Neural progenitor cell (in vitro differentiated cells): ENCODE data around the gene SLC24A4. TPM values are rescaled to one million over a fixed set of nuclear protein-coding genes. Genes with fewer than 3 reads are reported as not detected.
A peak's percentile ranks its signal among the peaks of the same experiment; 100 is the strongest.

Experiments used
- DNase-seq: peaks from one replicate; pipeline ENCODE4 v3.0.0-alpha.2; 2016; ENCODE audit warnings: low spot score
- H2AFZ ChIP-seq: fragments of 200-600 bp; sonication (generic); replicated peaks from 2 replicates; pipeline ENCODE4 v1.6.1; 2016; ENCODE audit warnings: antibody characterized with exemption
- H3F3A ChIP-seq: fragments of 200-600 bp; sonication (generic); 2 replicates; pipeline ENCODE4 v1.6.1; 2016; ENCODE audit warnings: antibody characterized with exemption, low read depth
- H3K27ac ChIP-seq: fragments of 200-600 bp; sonication (generic); 2 replicates; pipeline ENCODE4 v1.5.1; 2016; ENCODE audit warnings: mild to moderate bottlenecking
- H3K27me3 ChIP-seq: fragments of 200-600 bp; sonication (generic); 2 replicates; pipeline ENCODE4 v1.6.1; 2016; ENCODE audit warnings: mild to moderate bottlenecking, moderate library complexity
- H3K36me3 ChIP-seq: fragments of 200-600 bp; sonication (generic); 2 replicates; pipeline ENCODE4 v1.5.1; 2016
- H3K4me1 ChIP-seq: fragments of 200-600 bp; sonication (generic); 2 replicates; pipeline ENCODE4 v1.6.1; 2016; ENCODE audit warnings: mixed run types
- H3K4me2 ChIP-seq: fragments of 200-600 bp; sonication (generic); 2 replicates; pipeline ENCODE4 v1.6.1; 2016
- H3K4me3 ChIP-seq: fragments of 200-600 bp; sonication (generic); 2 replicates; pipeline ENCODE4 v1.5.1; 2016
- H3K79me2 ChIP-seq: fragments of 200-600 bp; sonication (generic); 2 replicates; pipeline ENCODE4 v1.6.1; 2016; ENCODE audit warnings: low read depth
- H3K9ac ChIP-seq: fragments of 200-600 bp; sonication (generic); 2 replicates; pipeline ENCODE4 v1.6.1; 2016
- H3K9me3 ChIP-seq: fragments of 200-600 bp; sonication (generic); 2 replicates; pipeline ENCODE4 v1.5.1; 2016; ENCODE audit warnings: low read depth
- H4K20me1 ChIP-seq: fragments of 200-600 bp; sonication (generic); 2 replicates; pipeline ENCODE4 v1.6.1; 2016; ENCODE audit warnings: low read depth
- H3K27ac Mint-ChIP-seq: 3 replicates; pipeline ENCODE4 v1.8.0; 2021; ENCODE audit warnings: mixed read lengths
- H3K27me3 Mint-ChIP-seq: 2 replicates; pipeline ENCODE4 v1.8.0; 2022; ENCODE audit warnings: low read depth, mild to moderate bottlenecking, inconsistent platforms, moderate library complexity, mixed read lengths; ENCODE audit not compliant: insufficient read depth
- H3K36me3 Mint-ChIP-seq: 3 replicates; pipeline ENCODE4 v1.8.0; 2021; ENCODE audit warnings: mixed read lengths
- H3K4me1 Mint-ChIP-seq: 3 replicates; pipeline ENCODE4 v1.8.0; 2021; ENCODE audit warnings: mixed read lengths
- H3K4me3 Mint-ChIP-seq: 3 replicates; pipeline ENCODE4 v1.8.0; 2021; ENCODE audit warnings: mild to moderate bottlenecking, moderate library complexity, mixed read lengths
- H3K9me3 Mint-ChIP-seq: 3 replicates; pipeline ENCODE4 v1.8.0; 2020; ENCODE audit warnings: mixed read lengths
- CTCF ChIP-seq: fragments of 200-600 bp; sonication (generic); IDR thresholded peaks from 2 replicates; pipeline ENCODE4 v1.5.1; 2017; ENCODE audit warnings: antibody characterized with exemption, mild to moderate bottlenecking
- EZH2 ChIP-seq: fragments of 200-600 bp; sonication (generic); IDR thresholded peaks from 2 replicates; pipeline ENCODE4 v1.6.1; 2017; ENCODE audit warnings: antibody characterized with exemption, mild to moderate bottlenecking, moderate library complexity
- EZH2phosphoT487 ChIP-seq: fragments of 200-600 bp; sonication (generic); IDR thresholded peaks from 2 replicates; pipeline ENCODE4 v1.6.1; 2017; ENCODE audit warnings: antibody characterized with exemption
- total RNA-seq: library from RNA; depleted of rRNA; stranded (reverse); fragments of >200 nt; gene quantifications from 2 replicates; pipeline ENCODE4 v1.2.3, GENCODE V29; 2015; ENCODE audit warnings: low replicate concordance

SLC24A4 gene
- total RNA-seq, 1 donor from 2014 or later = 0.73 TPM

- peaks cover 9% of the 10 kb centered on the region for H3K27me3 Mint-ChIP-seq
Observed at GRCh38 chr14:92340071-92340470, 17.1 kb downstream of the SLC24A4 start.

GRCh38 chr14:92340931-92341330, 18.0 kb downstream of the SLC24A4 start:
- peaks cover 11% of the 10 kb centered on the region for H3K4me1 ChIP-seq
- no peak overlapping the region for H3K27ac ChIP-seq
- H3K9me3 Mint-ChIP-seq = no peaks in the 10 kb centered on the region
- H3K4me1 Mint-ChIP-seq = peaks cover 8% of the 10 kb centered on the region
- no peaks in the 10 kb centered on the region for H3F3A ChIP-seq
- H4K20me1 ChIP-seq = no peaks in the 10 kb centered on the region
- no peak for TF ChIP-seq EZH2
- TF ChIP-seq EZH2phosphoT487 = no peak
- TF ChIP-seq CTCF = no peak
- no peak overlapping the region for H3K4me3 ChIP-seq
- no peak overlapping the region for H3K4me2 ChIP-seq
- H3K27ac Mint-ChIP-seq = no peak overlapping the region
- H3K79me2 ChIP-seq = no peaks in the 10 kb centered on the region
- no peaks in the 10 kb centered on the region for H3K36me3 ChIP-seq
- no peak overlapping the region for H3K4me3 Mint-ChIP-seq
- no peaks in the 10 kb centered on the region for H3K27me3 ChIP-seq
- no peak for DNase-seq
- no peaks in the 10 kb centered on the region for H3K9me3 ChIP-seq
- no peak overlapping the region for H3K9ac ChIP-seq
- H3K27me3 Mint-ChIP-seq = peaks cover 9% of the 10 kb centered on the region
- no peak overlapping the region for H2AFZ ChIP-seq
- H3K36me3 Mint-ChIP-seq = no peaks in the 10 kb centered on the region

More at GRCh38 chr14:92340071-92340470, 17.1 kb downstream of the SLC24A4 start:
- no peaks in the 10 kb centered on the region for H3K36me3 Mint-ChIP-seq
- H3K4me3 Mint-ChIP-seq = no peak overlapping the region
- no peak overlapping the region for H3K4me2 ChIP-seq
- no peak overlapping the region for H2AFZ ChIP-seq
- peaks cover 8% of the 10 kb centered on the region for H3K4me1 Mint-ChIP-seq
- H3K4me3 ChIP-seq = no peak overlapping the region
- TF ChIP-seq CTCF (no peak), EZH2 (no peak), EZH2phosphoT487 (no peak)
- H3K9me3 Mint-ChIP-seq = no peaks in the 10 kb centered on the region
- H3K27ac Mint-ChIP-seq = peak overlapping the region; percentile 2
- H3K27ac ChIP-seq = no peak overlapping the region
- no peaks in the 10 kb centered on the region for H3K36me3 ChIP-seq
- H4K20me1 ChIP-seq = no peaks in the 10 kb centered on the region
- H3K9ac ChIP-seq = no peak overlapping the region
- H3K4me1 ChIP-seq = peaks cover 11% of the 10 kb centered on the region
- H3K27me3 ChIP-seq = no peaks in the 10 kb centered on the region
- H3K79me2 ChIP-seq = no peaks in the 10 kb centered on the region
- no peaks in the 10 kb centered on the region for H3K9me3 ChIP-seq
- no peak for DNase-seq
- no peaks in the 10 kb centered on the region for H3F3A ChIP-seq

- TF ChIP-seq EZH2 (no peak), CTCF (no peak), EZH2phosphoT487 (no peak)
- H4K20me1 ChIP-seq = no peaks in the 10 kb centered on the region
- H3F3A ChIP-seq = no peaks in the 10 kb centered on the region
- peaks cover 3% of the 10 kb centered on the region for H3K4me1 ChIP-seq
- H3K9me3 ChIP-seq = no peaks in the 10 kb centered on the region
- Mint-ChIP-seq H3K9me3 (no peaks in the 10 kb centered on the region), H3K36me3 (no peaks in the 10 kb centered on the region), H3K4me1 (peaks cover 3% of the 10 kb centered on the region), H3K27me3 (peaks cover 9% of the 10 kb centered on the region), H3K27ac (no peak overlapping the region), H3K4me3 (no peak overlapping the region)
- no peaks in the 10 kb centered on the region for H3K27me3 ChIP-seq
- H3K36me3 ChIP-seq = no peaks in the 10 kb centered on the region
- H3K4me3 ChIP-seq = no peak overlapping the region
- no peak overlapping the region for H2AFZ ChIP-seq
- no peak overlapping the region for H3K4me2 ChIP-seq
- H3K9ac ChIP-seq = no peak overlapping the region
- DNase-seq = no peak
- no peak overlapping the region for H3K27ac ChIP-seq
- no peaks in the 10 kb centered on the region for H3K79me2 ChIP-seq
Observed at GRCh38 chr14:92341791-92342190, 18.8 kb downstream of the SLC24A4 start.
